Adrenal gland (tissue), 12 donors: ENCODE measurements around the gene LAMB4. TPM values are rescaled to one million over a fixed set of nuclear protein-coding genes. Genes with fewer than 3 reads are reported as not detected.

ENCODE experiments used
- DNase-seq, 7 donors: peaks; one replicate each; pipeline ENCODE4 v3.0.0-alpha.2; 2019 to 2020
- H3K27ac ChIP-seq, 5 donors: fragments of 200-600 bp; sonication (generic) in 4 of 5; 1 replicate in 3 of 5; 2 replicates in 2 of 5; pipeline versions ENCODE4 v1.5.1 to v1.8.0; 2016 to 2020; ENCODE audit warnings: mild to moderate bottlenecking in 1 of 5
- H3K27me3 ChIP-seq: fragments of 200-600 bp; 2 replicates; pipeline ENCODE4 v1.8.0; 2021
- H3K36me3 ChIP-seq, 2 donors: fragments of 200-600 bp; replicated peaks in 1 of 2; 1 replicate in 1 of 2; 2 replicates in 1 of 2; pipeline versions ENCODE4 v1.5.1 to v1.8.0; 2018 to 2022
- H3K4me1 ChIP-seq, 2 donors: fragments of 200-600 bp; replicated peaks in 1 of 2; 1 replicate in 1 of 2; 2 replicates in 1 of 2; pipeline versions ENCODE4 v1.5.1 to v1.8.0; 2018 to 2021
- H3K4me3 ChIP-seq, 4 donors: fragments of 200-600 bp; sonication (generic) in 3 of 4; one replicate each; pipeline ENCODE4 v1.5.1; 2016 to 2018
- H3K9me3 ChIP-seq, 3 donors: fragments of 200-600 bp; sonication (generic) in 1 of 3; replicated peaks in 1 of 3; 1 replicate in 2 of 3; 2 replicates in 1 of 3; pipeline versions ENCODE4 v1.5.1 to v1.8.0; 2016 to 2021
- CTCF ChIP-seq, 6 experiments: fragments of 450-650 bp in 4 of 6; fragments of 200-600 bp in 2 of 6; sonication (generic) in 1 of 6; IDR thresholded peaks; 1 replicate in 5 of 6; 2 replicates in 1 of 6; pipeline versions ENCODE4 v1.5.1 to v1.8.0; 2016 to 2021; ENCODE audit warnings: antibody characterized with exemption in 6 of 6, mild to moderate bottlenecking in 2 of 6, moderate library complexity in 1 of 6
- POLR2A ChIP-seq, 2 donors: fragments of 450-650 bp; IDR thresholded peaks; one replicate each; pipeline ENCODE4 v1.6.1; 2017; ENCODE audit warnings: antibody characterized with exemption in 2 of 2, mild to moderate bottlenecking in 2 of 2, moderate library complexity in 1 of 2
- WGBS, 4 donors: extraction: QIAGEN DNeasy Blood & Tissue Kit in 2 of 4; methylation state at CpG; one replicate each; pipeline versions ENCODE4 v1.1.5 to v1.1.7; 2013 to 2017; 5-methylcytosine and 5-hydroxymethylcytosine counted together
- intact Hi-C, 2 donors: fragments of 100-400 bp; cut with DNase I; formaldehyde crosslinking; loops; one replicate each; pipeline versions ENCODE4 v1.14.1 to v1.15.0; 2022 to 2023
- polyA plus RNA-seq, 3 donors: library from polyadenylated mRNA; stranded (reverse); fragments of 200-250 nt in 2 of 3; fragments of 350-450 nt in 1 of 3; fragmentation: Illumina TruSeq in 1 of 3; extraction: RNeasy Lipid Tissue Mini Kit (QIAGEN cat#74804) in 1 of 3; gene quantifications; one replicate each; pipeline ENCODE4 v1.2.3, GENCODE V29; 2013 to 2014
- total RNA-seq, 9 donors: library from RNA; depleted of rRNA in 4 of 9; stranded (reverse); fragments of >200 nt in 4 of 9; fragments of 120-200 nt in 1 of 9; fragmentation: NEBNext Ultra II Directional in 1 of 9; extraction: Animal tissue kit (Norgen Biotek cat#: 25700) in 1 of 9; gene quantifications; one replicate each; pipeline versions ENCODE4 v1.1.0 to v1.2.4, GENCODE V29; 2013 to 2023
- donor health status: healthy with polysubstance abuse.
- donor health status: Bipolar disorder and iron deficiency.
- donor health status: DM: yes; HTN: yes; CAD: no.
- donor health status: DM: no; HTN: no; CAD: no.
- donor health status: DM: no; HTN: no; CAD: no.
- donor health status: DM: yes; HTN: yes; CAD: no.

The LAMB4 gene
- total and polyA plus RNA-seq, 12 donors, result 0.12 to 1.0 (median 0.27) TPM; not detected in 5

GRCh38 chr7:108072739-108073138, 57.4 kb downstream of the LAMB4 start:
- no peak overlapping the region for H3K4me3 ChIP-seq
- H3K9me3 ChIP-seq, result no peaks in the 10 kb centered on the region
- TF ChIP-seq CTCF (IDR thresholded peaks at IDR 0.05) (no peak), POLR2A (IDR thresholded peaks at IDR 0.05) (no peak)
- 86 to 98% (median 92%) methylated on average over 2 of the region's 2 CpGs for WGBS, 4 donors
- no peak for DNase-seq
- H3K27ac ChIP-seq, result no peak overlapping the region
- H3K4me1 ChIP-seq, result no peaks in the 10 kb centered on the region
- no peaks in the 10 kb centered on the region for H3K27me3 ChIP-seq
- intact Hi-C loops, result no loop called here
- H3K36me3 ChIP-seq, result no peaks in the 10 kb centered on the region

GRCh38 chr7:108072116-108072515, 58.0 kb downstream of the LAMB4 start:
- no peak for DNase-seq
- H3K9me3 ChIP-seq, result no peaks in the 10 kb centered on the region
- no peak overlapping the region for H3K27ac ChIP-seq
- no peak overlapping the region for H3K4me3 ChIP-seq
- H3K4me1 ChIP-seq, result no peaks in the 10 kb centered on the region
- H3K36me3 ChIP-seq, result no peaks in the 10 kb centered on the region
- no peak for TF ChIP-seq CTCF (IDR thresholded peaks at IDR 0.05)
- no peak for TF ChIP-seq POLR2A (IDR thresholded peaks at IDR 0.05)
- intact Hi-C loops, result no loop called here
- H3K27me3 ChIP-seq, result no peaks in the 10 kb centered on the region
- WGBS, 4 donors, result 86 to 95% (median 94%) methylated on average over 2 of the region's 2 CpGs

GRCh38 chr7:108071551-108071950, 58.6 kb downstream of the LAMB4 start:
- 94 to 96% (median 95%) methylated on average over 1 of the region's 1 CpG for WGBS, 4 donors

GRCh38 chr7:108069646-108070045, 60.5 kb downstream of the LAMB4 start:
- 82 to 96% (median 85%) methylated on average over 2 of the region's 2 CpGs for WGBS, 4 donors
- Histone ChIP-seq H3K36me3 (no peaks in the 10 kb centered on the region), H3K27me3 (no peaks in the 10 kb centered on the region), H3K4me3 (no peak overlapping the region), H3K4me1 (no peaks in the 10 kb centered on the region), H3K9me3 (no peaks in the 10 kb centered on the region), H3K27ac (no peak overlapping the region)
- intact Hi-C loops, result no loop called here
- no peak for TF ChIP-seq CTCF (IDR thresholded peaks at IDR 0.05)
- DNase-seq, result no peak

More at GRCh38 chr7:108071551-108071950, 58.6 kb downstream of the LAMB4 start:
- H3K9me3 ChIP-seq, result no peaks in the 10 kb centered on the region
- DNase-seq, result no peak
- no peak overlapping the region for H3K4me3 ChIP-seq
- H3K36me3 ChIP-seq, result no peaks in the 10 kb centered on the region
- intact Hi-C loops, result no loop called here
- TF ChIP-seq CTCF (IDR thresholded peaks at IDR 0.05) (no peak), POLR2A (IDR thresholded peaks at IDR 0.05) (no peak)
- H3K4me1 ChIP-seq, result no peaks in the 10 kb centered on the region
- no peaks in the 10 kb centered on the region for H3K27me3 ChIP-seq
- H3K27ac ChIP-seq, result no peak overlapping the region
